Stimulated activated CD8-positive, alpha-beta memory T cell treated with anti-CD3 and anti-CD28 coated beads, Interleukin-7, amount 100 ng/mL, for 48 hours (primary cell): ENCODE measurements around the gene SPDYE16.
"Not testable (repeated sequence)": the region's sequence is repeated elsewhere in the genome, so short reads cannot be mapped to it uniquely, and the experiment has no call there.

ENCODE experiments used
- DNase-seq, 2 donors: peaks; one replicate each; pipeline ENCODE4 v3.0.0-alpha.2; 2020; ENCODE audit warnings: low read depth in 1 of 2; ENCODE audit errors: extremely low read depth in 1 of 2

The SPDYE16 gene

GRCh38 chr7:76551992-76552391 is 8.9 kb upstream of the SPDYE16 start:
- not testable (repeated sequence) for DNase-seq

GRCh38 chr7:76549855-76550248 is 6.8 kb upstream of the SPDYE16 start:
- DNase-seq, result not testable (repeated sequence)

GRCh38 chr7:76549025-76549854 is 6.1 kb upstream of the SPDYE16 start:
- peak; percentile 75 to 90 for DNase-seq

- DNase-seq, result not testable (repeated sequence)
Measured at GRCh38 chr7:76531643-76532042, 11.5 kb downstream of the SPDYE16 start.

- DNase-seq, result not testable (repeated sequence)
Measured at GRCh38 chr7:76526183-76526582, 16.9 kb downstream of the SPDYE16 start.

- not testable (repeated sequence) for DNase-seq
Measured at GRCh38 chr7:76516932-76517331, 26.2 kb downstream of the SPDYE16 start.

- no peak for DNase-seq
Measured at GRCh38 chr7:76515999-76516443, 27.1 kb downstream of the SPDYE16 start.

GRCh38 chr7:76514926-76515771 is 27.9 kb downstream of the SPDYE16 start:
- DNase-seq, result no peak

- DNase-seq, result no peak
Measured at GRCh38 chr7:76513817-76514799, 29.0 kb downstream of the SPDYE16 start.

- DNase-seq, result no peak
Measured at GRCh38 chr7:76512941-76513816, 29.9 kb downstream of the SPDYE16 start.

GRCh38 chr7:76511911-76512885 is 30.9 kb downstream of the SPDYE16 start:
- DNase-seq, result not testable (repeated sequence)

- not testable (repeated sequence) for DNase-seq
Measured at GRCh38 chr7:76511200-76511910, 31.7 kb downstream of the SPDYE16 start.

- no peak for DNase-seq
Measured at GRCh38 chr7:76509931-76510877, 32.9 kb downstream of the SPDYE16 start, which contains the start of gene UPK3B. UPK3B (plus strand) TSS chr7:76510552; CDS start chr7:76510653, 101 bp downstream.

- DNase-seq, result no peak
Measured at GRCh38 chr7:76507723-76508406, 35.2 kb downstream of the SPDYE16 start.

GRCh38 chr7:76506643-76507042 is 36.5 kb downstream of the SPDYE16 start:
- DNase-seq, result not testable (repeated sequence)

- DNase-seq, result no peak
Measured at GRCh38 chr7:76506081-76506440, 37.0 kb downstream of the SPDYE16 start.
